Measurements from ENCODE around the gene ADAMTS1. TPM values are rescaled to one million over a fixed set of nuclear protein-coding genes. Genes with fewer than 3 reads are reported as not detected.

ADAMTS1 gene
- total RNA-seq, 1 donor from 2014 or later = 1.7 TPM

- no peaks in the 10 kb centered on the region for H3K36me3 Mint-ChIP-seq (ENCODE audit: low read depth)
- H3K27me3 Mint-ChIP-seq = no peaks in the 10 kb centered on the region
- DNase-seq = no peak
- H3K4me3 Mint-ChIP-seq = no peak overlapping the region
- no peaks in the 10 kb centered on the region for H3K4me1 Mint-ChIP-seq
- H3K27ac Mint-ChIP-seq = no peak overlapping the region
- intact Hi-C loops (cut with micrococcal nuclease) = no loop called here
- H3K9me3 Mint-ChIP-seq = no peaks in the 10 kb centered on the region
Observed at GRCh38 chr21:26814386-26814785, 30.8 kb downstream of the ADAMTS1 start.

- no peaks in the 10 kb centered on the region for H3K9me3 Mint-ChIP-seq
- intact Hi-C loops (cut with micrococcal nuclease) = no loop called here
- no peaks in the 10 kb centered on the region for H3K36me3 Mint-ChIP-seq (ENCODE audit: low read depth)
- no peak overlapping the region for H3K4me3 Mint-ChIP-seq
- H3K4me1 Mint-ChIP-seq = no peaks in the 10 kb centered on the region
- no peaks in the 10 kb centered on the region for H3K27me3 Mint-ChIP-seq
- no peak for DNase-seq
- H3K27ac Mint-ChIP-seq = no peak overlapping the region
Observed at GRCh38 chr21:26813426-26813998, 31.7 kb downstream of the ADAMTS1 start.

- H3K36me3 Mint-ChIP-seq (ENCODE audit: low read depth) = no peaks in the 10 kb centered on the region
- no peak overlapping the region for H3K4me3 Mint-ChIP-seq
- H3K4me1 Mint-ChIP-seq = peaks cover under 1% of the 10 kb centered on the region
- intact Hi-C loops (cut with micrococcal nuclease) = no loop called here
- H3K9me3 Mint-ChIP-seq = no peaks in the 10 kb centered on the region
- H3K27ac Mint-ChIP-seq = no peak overlapping the region
- no peak for DNase-seq
- no peaks in the 10 kb centered on the region for H3K27me3 Mint-ChIP-seq
Observed at GRCh38 chr21:26812173-26812572, 33.0 kb downstream of the ADAMTS1 start.

GRCh38 chr21:26811482-26811881 lies 33.7 kb downstream of the ADAMTS1 start:
- Mint-ChIP-seq H3K27me3 (no peaks in the 10 kb centered on the region), H3K36me3 (ENCODE audit: low read depth) (no peaks in the 10 kb centered on the region), H3K27ac (no peak overlapping the region), H3K4me3 (no peak overlapping the region), H3K4me1 (peaks cover 5% of the 10 kb centered on the region), H3K9me3 (no peaks in the 10 kb centered on the region)
- intact Hi-C loops (cut with micrococcal nuclease) = no loop called here
- no peak for DNase-seq

GRCh38 chr21:26810676-26811415 lies 34.4 kb downstream of the ADAMTS1 start:
- intact Hi-C loops (cut with micrococcal nuclease) = no loop called here
- Mint-ChIP-seq H3K36me3 (ENCODE audit: low read depth) (no peaks in the 10 kb centered on the region), H3K27me3 (no peaks in the 10 kb centered on the region), H3K4me3 (no peak overlapping the region), H3K4me1 (peaks cover 5% of the 10 kb centered on the region), H3K27ac (no peak overlapping the region), H3K9me3 (no peaks in the 10 kb centered on the region)
- no peak for DNase-seq

- intact Hi-C loops (cut with micrococcal nuclease) = no loop called here
- Mint-ChIP-seq H3K9me3 (no peaks in the 10 kb centered on the region), H3K4me3 (no peak overlapping the region), H3K27ac (no peak overlapping the region), H3K27me3 (no peaks in the 10 kb centered on the region), H3K36me3 (ENCODE audit: low read depth) (no peaks in the 10 kb centered on the region), H3K4me1 (peaks cover 5% of the 10 kb centered on the region)
- DNase-seq = no peak
Observed at GRCh38 chr21:26810266-26810665, 34.9 kb downstream of the ADAMTS1 start.

GRCh38 chr21:26809745-26810144 lies 35.5 kb downstream of the ADAMTS1 start:
- intact Hi-C loops (cut with micrococcal nuclease) = no loop called here
- Mint-ChIP-seq H3K27ac (no peak overlapping the region), H3K4me3 (no peak overlapping the region), H3K36me3 (ENCODE audit: low read depth) (no peaks in the 10 kb centered on the region), H3K4me1 (peaks cover 5% of the 10 kb centered on the region), H3K9me3 (no peaks in the 10 kb centered on the region), H3K27me3 (no peaks in the 10 kb centered on the region)
- no peak for DNase-seq

GRCh38 chr21:26806801-26807295 lies 38.4 kb downstream of the ADAMTS1 start:
- no peak overlapping the region for H3K4me3 Mint-ChIP-seq
- peak overlapping the region; percentile 83 for H3K27ac Mint-ChIP-seq
- intact Hi-C loops (cut with micrococcal nuclease) = no loop called here
- H3K4me1 Mint-ChIP-seq = peaks cover 5% of the 10 kb centered on the region
- no peak for DNase-seq
- H3K9me3 Mint-ChIP-seq = no peaks in the 10 kb centered on the region
- no peaks in the 10 kb centered on the region for H3K36me3 Mint-ChIP-seq (ENCODE audit: low read depth)
- peaks cover 2% of the 10 kb centered on the region for H3K27me3 Mint-ChIP-seq

- intact Hi-C loops (cut with micrococcal nuclease) = no loop called here
- Mint-ChIP-seq H3K27ac (no peak overlapping the region), H3K4me3 (no peak overlapping the region), H3K27me3 (peaks cover 2% of the 10 kb centered on the region), H3K36me3 (ENCODE audit: low read depth) (no peaks in the 10 kb centered on the region), H3K9me3 (no peaks in the 10 kb centered on the region), H3K4me1 (peaks cover 5% of the 10 kb centered on the region)
- no peak for DNase-seq
Observed at GRCh38 chr21:26804895-26805609, 40.2 kb downstream of the ADAMTS1 start.

- Mint-ChIP-seq H3K27ac (no peak overlapping the region), H3K36me3 (ENCODE audit: low read depth) (no peaks in the 10 kb centered on the region), H3K4me3 (no peak overlapping the region), H3K27me3 (peaks cover 2% of the 10 kb centered on the region), H3K4me1 (no peaks in the 10 kb centered on the region), H3K9me3 (no peaks in the 10 kb centered on the region)
- no peak for DNase-seq
- intact Hi-C loops (cut with micrococcal nuclease) = no loop called here
Observed at GRCh38 chr21:26801498-26801897, 43.7 kb downstream of the ADAMTS1 start.

GRCh38 chr21:26800970-26801431 lies 44.2 kb downstream of the ADAMTS1 start:
- H3K4me1 Mint-ChIP-seq = no peaks in the 10 kb centered on the region
- H3K36me3 Mint-ChIP-seq (ENCODE audit: low read depth) = no peaks in the 10 kb centered on the region
- H3K4me3 Mint-ChIP-seq = no peak overlapping the region
- H3K27me3 Mint-ChIP-seq = peaks cover 2% of the 10 kb centered on the region
- intact Hi-C loops (cut with micrococcal nuclease) = no loop called here
- DNase-seq = no peak
- no peaks in the 10 kb centered on the region for H3K9me3 Mint-ChIP-seq
- no peak overlapping the region for H3K27ac Mint-ChIP-seq

- no peak overlapping the region for H3K4me3 Mint-ChIP-seq
- H3K27me3 Mint-ChIP-seq = peaks cover 2% of the 10 kb centered on the region
- intact Hi-C loops (cut with micrococcal nuclease) = no loop called here
- DNase-seq = no peak
- no peaks in the 10 kb centered on the region for H3K36me3 Mint-ChIP-seq (ENCODE audit: low read depth)
- no peak overlapping the region for H3K27ac Mint-ChIP-seq
- no peaks in the 10 kb centered on the region for H3K4me1 Mint-ChIP-seq
- H3K9me3 Mint-ChIP-seq = no peaks in the 10 kb centered on the region
Observed at GRCh38 chr21:26800455-26800854, 44.8 kb downstream of the ADAMTS1 start.

- H3K4me1 Mint-ChIP-seq = no peaks in the 10 kb centered on the region
- peaks cover 2% of the 10 kb centered on the region for H3K27me3 Mint-ChIP-seq
- H3K4me3 Mint-ChIP-seq = no peak overlapping the region
- intact Hi-C loops (cut with micrococcal nuclease) = no loop called here
- no peak overlapping the region for H3K27ac Mint-ChIP-seq
- no peaks in the 10 kb centered on the region for H3K36me3 Mint-ChIP-seq (ENCODE audit: low read depth)
- DNase-seq = no peak
- no peaks in the 10 kb centered on the region for H3K9me3 Mint-ChIP-seq
Observed at GRCh38 chr21:26800001-26800400, 45.2 kb downstream of the ADAMTS1 start.

Measured in activated CD4-positive, alpha-beta T cell treated with anti-CD3 and anti-CD28 coated beads, Interleukin-2, amount 10 ng/mL, durations not matched to agents 24 days and 14 days (primary cell).